ENCODE results near the gene NUP210.
"Not testable (repeated sequence)": the region's sequence is repeated elsewhere in the genome, so short reads cannot be mapped to it uniquely, and the experiment has no call there.

Gene NUP210

GRCh38 chr3:13407926-13408325 is 12.2 kb downstream of the NUP210 start:
- no peak for DNase-seq

DNA sequence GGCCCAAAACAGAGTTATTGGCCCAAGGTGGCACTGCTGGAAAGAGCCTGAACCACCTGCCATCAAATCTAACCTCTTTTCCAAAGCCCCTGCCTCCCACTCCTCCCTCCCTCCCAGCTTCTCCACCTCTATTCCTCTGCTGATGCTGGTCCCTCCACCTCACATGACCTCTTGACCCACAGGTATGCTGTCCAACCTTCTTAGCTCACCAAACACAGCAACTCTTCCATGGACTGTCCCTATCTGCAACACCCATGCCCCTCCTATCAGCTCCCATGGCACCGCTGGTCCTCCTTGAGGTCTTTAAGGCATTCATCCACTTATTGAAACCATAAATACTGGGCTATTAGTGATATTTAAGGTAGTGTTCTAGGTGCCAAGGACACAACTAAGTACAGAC is 12.6 kb downstream of the NUP210 start:
- DNase-seq, result no peak

- no peak for DNase-seq
Measured at GRCh38 chr3:13406190-13406589, 13.9 kb downstream of the NUP210 start.

- DNase-seq, result peak in 1 of 56 donors; percentile 7
Measured at GRCh38 chr3:13405614-13406013, 14.5 kb downstream of the NUP210 start.

DNA sequence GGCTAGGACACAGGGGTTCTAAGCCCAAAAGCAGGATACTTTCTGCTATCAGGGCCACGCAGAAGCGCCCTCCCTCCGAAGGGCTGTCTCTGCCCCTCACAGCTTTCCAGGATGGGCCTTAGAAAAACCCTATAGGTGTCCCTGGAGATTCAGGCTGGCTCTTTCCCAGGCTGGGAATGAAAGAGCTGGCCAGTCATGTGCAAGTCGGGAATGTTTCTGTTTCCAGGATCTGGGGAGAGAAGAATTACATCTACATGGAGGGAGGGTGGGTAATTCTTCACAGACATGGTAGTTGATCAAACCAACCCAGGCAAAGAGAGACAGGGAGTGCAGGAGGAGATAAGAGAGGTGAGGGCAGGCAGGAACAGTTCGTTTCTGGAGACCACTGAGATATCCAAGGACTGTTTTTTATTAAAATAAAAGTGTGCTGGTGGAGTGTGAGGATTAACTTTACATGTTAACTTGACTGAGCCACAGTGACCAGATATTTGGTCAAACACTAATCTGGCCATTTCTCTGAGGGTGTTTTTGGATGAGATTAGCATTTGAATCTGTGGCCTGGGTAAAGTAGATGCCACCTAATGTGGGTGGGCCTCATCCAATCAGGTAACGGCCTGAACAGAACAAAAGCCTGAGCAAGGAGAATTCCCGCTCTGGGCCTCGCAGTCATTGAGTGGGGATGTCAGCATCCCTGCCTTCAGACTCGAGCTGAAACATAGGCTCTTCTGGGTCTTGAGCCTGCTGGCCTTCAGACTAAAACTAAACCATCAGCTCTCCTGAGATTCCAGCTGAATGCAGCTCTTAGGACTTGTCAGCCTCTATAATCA is 15.3 kb downstream of the NUP210 start:
- no peak for DNase-seq

DNA sequence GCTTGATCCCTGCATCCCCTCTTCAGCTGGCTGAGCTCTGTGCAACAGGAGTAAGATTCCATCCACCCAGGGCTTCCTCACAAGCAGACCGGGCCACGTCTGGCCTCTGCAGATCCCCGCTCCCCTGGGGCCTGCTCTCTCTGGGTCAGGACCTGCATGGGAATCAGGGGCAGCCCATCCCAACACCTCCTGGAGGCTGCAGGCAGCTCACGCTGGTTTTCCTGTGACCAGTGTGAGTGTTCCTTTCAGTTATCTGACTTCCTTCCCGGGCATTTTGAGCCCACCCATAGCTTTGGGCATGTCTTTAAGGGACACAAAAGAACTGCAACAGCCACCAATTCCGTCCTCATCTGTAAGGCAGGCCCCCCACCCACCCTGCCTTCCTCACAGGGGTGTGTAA is 16.3 kb downstream of the NUP210 start:
- no peak for DNase-seq

GRCh38 chr3:13403213-13403819 is 16.8 kb downstream of the NUP210 start:
- DNase-seq, result no peak

DNA sequence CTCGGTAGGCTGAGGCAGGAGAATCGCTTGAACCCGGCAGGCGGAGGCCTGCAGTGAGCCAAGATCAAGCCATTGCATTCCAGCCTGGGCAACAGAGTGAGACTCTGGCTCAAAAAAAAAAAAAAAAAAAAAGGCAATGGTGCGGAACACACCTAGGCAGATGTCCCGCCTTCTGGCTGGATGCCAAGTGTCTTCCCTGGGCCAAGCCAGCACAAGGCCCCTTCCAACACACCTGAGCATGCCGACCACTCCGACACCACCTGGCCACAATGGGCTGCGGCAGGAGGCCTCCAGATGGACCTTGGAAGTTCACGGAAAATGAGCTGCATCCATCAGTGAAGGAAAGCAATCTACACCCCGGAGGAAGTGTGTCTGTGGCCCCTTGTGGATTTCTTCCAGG is 19.0 kb downstream of the NUP210 start:
- DNase-seq, result no peak

DNA sequence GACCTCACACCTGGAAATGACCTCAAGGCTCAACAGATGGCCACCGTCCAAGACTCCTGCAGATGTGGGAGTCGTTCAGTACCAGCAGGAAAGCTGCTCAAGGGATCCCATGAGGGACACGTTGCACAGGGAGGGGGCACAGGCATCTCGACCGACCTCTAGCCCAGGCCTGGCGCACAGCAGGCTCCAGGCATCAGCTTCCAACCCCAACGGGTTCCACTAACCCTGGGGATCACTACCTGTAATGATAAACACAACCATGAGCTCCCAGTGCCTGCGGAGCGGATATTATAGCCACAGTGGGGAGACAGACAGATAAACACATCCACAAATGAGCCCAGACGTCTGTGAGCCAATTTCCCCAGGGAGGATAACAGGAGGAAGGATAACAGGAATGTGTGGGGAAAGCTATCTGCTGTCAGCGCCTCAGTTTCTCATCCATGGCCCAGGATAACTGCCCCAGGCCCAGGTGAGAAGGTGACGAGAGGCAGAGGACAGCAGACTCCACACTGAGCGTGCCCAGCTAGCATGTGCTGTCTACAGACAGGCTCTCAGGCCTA is 19.9 kb downstream of the NUP210 start:
- no peak for DNase-seq

- no peak for DNase-seq
Measured at GRCh38 chr3:13399603-13400002, 20.5 kb downstream of the NUP210 start.

GRCh38 chr3:13397316-13397715 is 22.8 kb downstream of the NUP210 start:
- DNase-seq, result no peak

DNA sequence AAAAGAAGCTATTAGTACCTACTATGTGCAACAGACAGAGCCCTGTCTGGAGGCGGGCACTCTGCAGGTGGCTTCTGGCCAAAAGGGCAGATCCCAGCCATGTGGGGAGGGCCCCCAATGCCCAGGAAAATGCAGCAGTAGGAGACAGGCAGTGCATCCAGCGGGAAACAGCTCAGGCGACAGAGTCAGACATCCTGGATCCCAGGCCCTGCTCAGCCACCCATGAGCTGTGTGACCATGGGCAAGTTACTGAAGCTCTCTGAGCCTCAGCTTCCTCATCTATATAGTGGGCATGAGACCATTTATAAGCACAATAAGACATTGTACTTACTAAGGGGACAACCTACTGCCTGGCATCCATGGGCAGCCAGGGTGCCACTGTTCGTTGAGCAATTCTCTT is 25.8 kb downstream of the NUP210 start:
- no peak for DNase-seq

GRCh38 chr3:13393427-13394360 is 26.4 kb downstream of the NUP210 start:
- DNase-seq, result no peak

- no peak for DNase-seq
Measured at GRCh38 chr3:13391308-13391707, 28.8 kb downstream of the NUP210 start.

DNA sequence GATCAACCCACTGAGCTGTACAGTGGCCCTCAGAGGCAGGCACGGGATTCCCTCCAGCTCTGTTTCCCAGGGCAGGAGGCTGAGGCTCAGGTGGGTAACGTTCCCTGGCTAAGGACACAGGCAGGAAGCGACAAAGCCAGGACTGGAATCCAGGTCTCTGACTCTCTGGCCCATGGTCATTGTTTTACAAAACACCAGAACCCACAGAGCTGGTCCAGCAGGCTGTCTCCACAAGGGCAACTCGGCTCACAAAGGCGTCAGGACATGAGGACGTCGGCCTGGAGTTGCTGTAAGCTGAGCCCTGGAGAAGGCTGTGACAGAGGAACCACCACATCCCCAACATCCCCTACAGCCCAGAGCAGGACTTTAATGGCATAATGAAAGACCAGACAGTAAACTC is 30.7 kb downstream of the NUP210 start:
- DNase-seq, result no peak

- DNase-seq, result no peak
Measured at GRCh38 chr3:13388816-13389215, 31.3 kb downstream of the NUP210 start.

DNA sequence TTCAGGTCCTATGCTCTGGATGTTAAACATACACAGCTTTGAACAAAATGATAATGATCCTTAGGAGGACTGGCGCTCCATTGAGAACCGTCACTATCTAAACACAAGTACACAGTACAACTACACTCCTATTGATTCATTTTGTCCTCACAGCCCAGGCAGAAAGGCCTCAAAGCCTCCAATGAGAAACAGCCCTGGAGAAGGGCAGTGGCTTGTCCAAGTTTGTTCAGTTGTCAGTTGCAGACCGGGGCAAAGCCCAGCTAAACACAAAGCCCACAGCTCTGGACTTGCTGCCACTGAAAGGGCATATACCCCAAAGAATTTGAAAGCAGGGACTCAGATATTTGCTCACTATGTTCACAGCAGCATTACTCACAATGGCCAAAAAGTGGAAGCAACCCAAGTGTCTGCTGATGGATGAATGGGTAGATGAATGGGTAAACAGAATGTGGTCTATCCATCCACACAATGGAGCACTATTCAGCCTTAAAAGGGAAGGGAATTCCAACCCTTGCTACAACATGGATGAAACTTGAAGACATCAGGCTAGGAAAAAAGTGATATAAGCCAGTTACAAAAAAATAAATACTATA is 34.7 kb downstream of the NUP210 start:
- DNase-seq, result peak in 16 of 56 donors; percentile 5 to 48 (median 14)

GRCh38 chr3:13380971-13381370 is 39.2 kb downstream of the NUP210 start:
- no peak for DNase-seq

GRCh38 chr3:13379201-13379830 is 40.8 kb downstream of the NUP210 start:
- peak in 39 of 56 donors; percentile 6 to 87 (median 49) for DNase-seq

DNA sequence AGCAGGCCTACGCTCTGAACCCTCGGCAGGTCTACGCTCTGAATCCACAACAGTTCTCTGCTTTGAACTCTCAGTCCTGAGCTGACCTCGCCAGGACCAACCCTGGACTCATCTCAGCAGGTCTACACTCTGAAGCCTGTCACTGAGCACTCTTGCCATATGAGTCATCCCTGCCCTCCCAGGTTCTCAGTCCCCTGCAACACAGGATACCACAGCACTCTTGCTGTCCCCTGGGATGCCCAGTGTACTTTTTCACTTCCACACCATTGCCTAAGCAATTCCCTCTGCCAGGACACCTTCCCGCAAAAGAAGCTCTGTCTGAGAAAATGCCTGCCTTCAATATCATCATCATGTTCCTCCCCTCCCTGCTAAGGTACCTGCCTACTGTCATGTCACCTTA is 42.0 kb downstream of the NUP210 start:
- no peak for DNase-seq

DNA sequence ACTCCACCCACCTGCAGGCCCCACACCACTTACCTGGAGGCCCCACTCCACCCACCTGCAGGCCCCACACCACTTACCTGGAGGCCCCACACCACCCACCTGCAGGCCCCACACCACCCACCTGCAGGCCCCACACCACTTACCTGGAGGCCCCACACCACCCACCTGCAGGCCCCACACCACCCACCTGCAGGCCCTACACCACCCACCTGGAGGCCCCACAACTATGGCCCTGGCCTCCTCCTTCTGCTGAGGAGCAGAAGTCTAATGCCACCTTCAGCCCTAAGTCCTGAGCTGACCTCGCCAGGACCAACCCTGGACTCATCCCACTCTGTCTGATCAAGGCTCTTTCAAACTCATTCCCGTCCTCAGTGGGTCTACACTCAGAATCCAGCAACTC is 42.4 kb downstream of the NUP210 start:
- not testable (repeated sequence) for DNase-seq

Data from nucleus accumbens (tissue), 56 donors.